ENCODE data around the gene EEA1.

Gene EEA1

DNA sequence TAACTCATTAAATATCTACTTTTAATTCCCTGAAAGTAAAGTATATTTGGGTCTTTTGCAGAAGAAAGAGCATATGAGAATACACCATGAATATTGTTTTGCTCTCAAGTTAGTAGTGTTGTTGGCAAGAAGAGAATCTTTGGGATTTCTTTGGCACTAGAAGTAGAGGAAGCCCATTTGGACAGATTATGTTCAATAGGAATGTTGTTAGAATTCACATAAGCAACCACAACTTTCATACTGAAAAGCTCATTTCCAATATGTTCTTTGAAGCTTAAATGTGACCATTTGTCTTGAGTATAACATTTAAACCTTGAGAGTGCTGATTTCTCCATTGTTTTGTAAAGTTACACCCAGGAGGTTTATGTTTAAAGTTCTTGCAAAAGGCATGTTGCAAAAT, 188.7 kb downstream of the EEA1 start:
- DNase-seq, result no peak

DNA sequence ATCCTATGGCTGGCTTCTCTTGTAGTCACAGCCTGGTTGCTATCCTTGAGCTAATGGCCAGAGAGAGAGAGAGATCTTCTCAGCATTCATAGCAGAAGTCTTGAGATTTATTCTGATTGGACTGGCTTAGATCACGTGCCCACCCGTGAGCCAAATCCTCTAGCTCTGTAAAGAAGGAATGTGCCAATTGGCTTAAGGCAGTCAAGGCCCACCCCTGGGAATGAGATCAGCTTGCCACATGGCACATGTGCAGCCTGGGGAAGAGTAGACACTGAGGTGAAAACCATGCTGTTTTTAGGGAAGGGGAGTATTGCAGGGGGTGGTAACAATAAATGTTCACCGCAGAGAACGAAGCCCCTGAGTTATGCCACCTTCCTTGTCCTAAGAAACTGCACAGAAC, 190.0 kb downstream of the EEA1 start:
- DNase-seq, result no peak

- no peak for DNase-seq
Measured at GRCh38 chr12:92737855-92738850, 190.9 kb downstream of the EEA1 start.

DNA sequence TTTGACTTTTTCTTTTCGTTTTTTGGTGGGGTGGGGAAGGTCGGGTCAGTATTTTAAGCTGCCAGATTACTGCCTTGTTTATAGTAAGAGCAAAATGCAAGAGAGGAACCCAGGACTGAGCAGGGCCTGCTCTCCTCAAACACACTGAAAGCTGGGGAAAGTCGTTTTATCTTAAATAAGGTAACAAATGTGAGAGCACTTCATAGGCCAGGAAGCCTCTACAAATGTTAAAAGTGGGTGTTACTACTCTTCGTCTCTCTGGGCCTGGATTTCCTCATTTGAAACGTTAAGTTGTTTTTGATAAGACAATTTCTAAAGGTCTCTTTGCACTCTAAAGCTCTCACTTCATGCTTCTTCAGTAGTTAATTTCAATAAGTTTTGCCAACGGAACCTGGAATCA, 192.5 kb downstream of the EEA1 start:
- no peak for DNase-seq

DNA sequence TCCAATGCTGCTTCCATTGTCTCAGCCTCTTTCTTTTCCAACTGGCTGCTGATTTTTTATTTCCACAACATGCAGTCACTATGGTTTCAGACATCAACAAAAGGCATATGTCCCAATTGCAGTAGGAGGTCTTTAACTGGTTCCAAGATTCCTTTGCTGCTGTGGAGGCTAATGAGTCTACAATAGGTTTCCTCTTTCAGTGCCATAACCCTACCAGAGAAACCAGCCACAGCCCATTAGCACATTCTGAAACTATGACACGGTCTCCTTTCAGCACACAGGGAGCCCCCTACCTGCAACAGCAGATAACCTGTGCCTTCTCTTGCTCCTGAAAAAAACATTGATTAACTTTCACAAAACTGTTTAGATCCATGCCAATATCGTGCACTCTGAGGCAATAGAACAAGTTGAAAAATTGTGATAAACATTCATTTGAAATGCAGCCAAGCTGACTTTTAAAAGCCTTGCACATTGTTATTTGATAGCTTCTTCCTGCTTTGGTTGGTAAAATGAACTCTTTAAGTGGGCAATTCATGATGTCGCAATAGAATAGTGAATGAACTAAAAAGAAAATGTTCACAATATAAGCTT, 193.9 kb downstream of the EEA1 start:
- DNase-seq, result peak; percentile 5 to 56 (median 49)

GRCh38 chr12:92733661-92734060, 195.4 kb downstream of the EEA1 start:
- DNase-seq, result no peak

DNA sequence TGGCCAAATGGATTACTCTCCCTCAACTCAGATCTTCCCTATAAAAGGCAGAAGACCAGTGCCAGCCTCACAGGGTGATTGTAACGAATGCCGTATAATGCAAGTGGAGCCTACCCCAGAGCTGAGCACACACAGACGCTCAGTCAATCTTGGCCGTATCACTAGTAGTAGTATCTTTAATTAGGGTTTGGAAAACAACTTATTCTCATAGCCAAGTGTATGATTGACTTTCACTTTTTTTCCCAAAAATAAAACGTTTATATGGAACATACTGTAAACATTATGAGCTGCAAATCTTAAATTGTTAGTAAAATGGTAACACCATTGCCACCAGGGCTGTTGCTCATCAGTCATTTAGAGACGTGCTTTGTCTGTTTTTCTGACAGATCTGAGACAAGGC, 195.9 kb downstream of the EEA1 start:
- no peak for DNase-seq

DNA sequence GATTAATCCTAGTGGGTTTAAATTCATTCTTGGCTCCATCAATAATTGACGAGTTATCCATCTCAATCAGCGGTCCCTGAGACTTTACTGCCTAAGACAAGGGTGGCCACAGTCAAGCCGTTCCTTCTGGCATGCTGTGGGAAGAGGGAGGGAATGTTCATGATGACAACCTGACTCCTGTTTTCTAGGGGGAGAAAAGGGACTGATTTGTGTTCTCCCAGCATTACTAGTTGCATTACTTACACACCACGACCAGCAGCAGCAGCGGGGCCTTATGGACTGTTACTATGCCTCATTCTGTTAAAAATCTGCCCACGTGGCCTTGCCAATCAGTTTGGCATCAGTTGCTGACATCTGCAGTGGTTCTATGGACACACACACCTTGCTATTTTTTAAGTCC, 196.4 kb downstream of the EEA1 start:
- DNase-seq, result no peak

DNA sequence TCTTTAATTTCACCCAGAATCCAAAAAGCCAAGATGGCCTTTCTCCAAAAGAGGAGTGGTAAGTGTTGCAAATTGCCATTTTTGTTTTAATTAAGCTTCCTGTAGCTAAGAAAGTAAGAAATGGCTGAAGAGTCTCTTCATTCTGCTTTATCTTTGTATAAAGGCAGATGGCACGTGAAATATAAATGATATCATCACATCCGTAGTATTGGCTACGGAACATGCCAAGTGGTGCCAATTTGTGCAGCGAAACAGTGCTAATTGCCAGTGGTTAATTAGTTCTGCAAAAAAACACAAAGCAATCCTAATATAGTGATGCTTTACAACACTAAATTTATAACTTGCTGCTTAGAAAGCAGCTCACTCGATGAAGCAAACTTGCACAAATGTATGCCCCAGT, 196.9 kb downstream of the EEA1 start:
- no peak for DNase-seq

DNA sequence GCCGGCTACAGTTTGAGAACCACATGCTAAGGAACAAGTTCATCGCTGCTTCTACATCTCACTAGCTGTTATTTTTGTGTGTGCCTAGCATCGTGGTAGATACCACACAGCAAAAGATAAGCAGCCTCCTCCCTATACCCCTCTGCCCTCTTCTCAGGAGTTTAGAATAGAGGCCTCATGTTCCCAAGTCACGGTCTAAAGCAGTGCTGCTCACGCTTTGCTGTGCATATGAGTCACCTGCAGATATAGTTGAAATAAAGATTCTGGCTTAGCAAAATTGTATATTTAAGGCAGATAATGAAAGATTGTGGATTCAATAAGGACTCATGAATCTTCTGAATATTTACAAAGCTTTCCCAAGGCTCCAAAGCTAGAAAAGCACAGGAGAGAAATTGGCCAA, 198.3 kb downstream of the EEA1 start:
- DNase-seq, result no peak

GRCh38 chr12:92729773-92730305, 199.3 kb downstream of the EEA1 start:
- DNase-seq, result no peak

DNA sequence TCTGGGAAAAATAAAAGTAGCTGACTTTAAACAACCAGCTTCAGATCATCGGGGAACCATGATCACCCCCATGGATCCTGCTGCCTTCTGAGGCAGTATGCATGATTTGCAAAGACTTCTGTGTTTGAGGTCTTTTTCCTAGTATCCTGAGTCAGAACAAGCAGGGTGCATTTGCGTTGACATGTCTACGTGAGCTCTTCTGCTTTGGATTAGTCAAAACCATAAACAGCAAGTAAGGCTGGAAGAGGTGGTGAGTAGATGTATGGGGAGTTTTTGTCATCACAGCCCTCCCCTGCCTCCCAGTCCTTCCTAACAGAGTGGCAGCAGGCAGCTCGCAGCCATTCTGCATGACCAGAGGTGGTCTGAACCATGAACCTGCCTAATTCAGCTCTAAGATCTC, 202.2 kb downstream of the EEA1 start:
- DNase-seq, result no peak

DNA sequence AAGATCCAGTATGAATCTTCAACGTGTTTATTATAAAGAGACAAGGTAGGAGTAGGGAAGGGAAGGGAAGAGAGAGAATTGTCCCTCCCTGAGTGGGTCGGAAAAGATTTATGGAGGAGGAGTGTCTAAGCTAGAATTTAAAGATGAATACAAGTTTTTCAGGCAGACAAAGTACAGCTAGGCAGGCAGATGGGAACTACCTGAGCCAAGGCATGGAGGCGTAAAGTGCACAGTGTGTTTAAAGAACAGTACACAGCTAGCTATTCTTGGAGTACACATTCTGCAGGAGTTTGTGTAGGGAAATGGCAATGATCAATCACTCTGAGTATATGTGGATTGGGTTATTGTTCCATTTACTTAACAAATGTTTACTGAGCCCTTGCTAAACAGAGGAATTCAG, 206.2 kb downstream of the EEA1 start:
- DNase-seq, result no peak

- no peak for DNase-seq
Measured at GRCh38 chr12:92721656-92722055, 207.4 kb downstream of the EEA1 start.

DNA sequence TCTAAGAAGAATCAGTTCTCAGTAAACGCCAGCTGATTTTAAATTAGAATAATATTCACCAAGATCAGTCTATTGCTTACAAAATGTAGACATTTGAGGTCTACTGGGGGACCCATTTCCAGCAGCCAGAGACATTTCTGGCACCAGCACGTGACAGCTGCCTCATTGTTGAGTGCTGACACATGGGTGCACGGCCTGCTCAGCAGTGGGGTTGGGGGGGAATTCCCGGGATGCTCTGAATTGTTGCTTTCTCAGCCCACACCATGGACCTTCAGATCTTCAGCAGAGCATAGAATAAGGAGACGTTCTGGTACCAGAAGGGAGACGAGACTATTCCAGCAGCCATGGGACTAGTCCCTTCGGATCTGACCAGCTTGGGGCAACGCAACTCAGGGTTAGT, 208.0 kb downstream of the EEA1 start:
- no peak for DNase-seq

Measured in NCI-H1417 (cell line).